IMR-90 (cell line): ENCODE measurements around the gene METTL24.

ENCODE experiments used
- CTCF ChIP-seq: conservative IDR thresholded peaks from 2 replicates; pipeline ENCODE4 v1.5.1; 2012; ENCODE audit warnings: mild to moderate bottlenecking, low read depth, low read length, improper control_type of control experiment
- MXI1 ChIP-seq: IDR thresholded peaks from 2 replicates; pipeline ENCODE4 v1.6.1; 2012; ENCODE audit warnings: low read depth, mild to moderate bottlenecking, low read length, moderate library complexity, borderline replicate concordance
- POLR2A ChIP-seq: IDR thresholded peaks from 2 replicates; pipeline ENCODE4 v1.6.1; 2012; ENCODE audit warnings: mild to moderate bottlenecking, low read depth, low read length
- USF2 ChIP-seq: fragments of 150-350 bp; IDR thresholded peaks from 2 replicates; pipeline ENCODE4 v1.6.1; 2017; ENCODE audit warnings: mild to moderate bottlenecking, antibody characterized with exemption, low read length, low read depth

GRCh38 chr6:110211753-110212152 lies 146.4 kb downstream of the METTL24 start:
- no peak for TF ChIP-seq USF2
- TF ChIP-seq CTCF: no peak
- TF ChIP-seq POLR2A: no peak
- TF ChIP-seq MXI1: no peak
